Inflammatory macrophage (primary cell): Measurements from ENCODE around the gene FBXW11.

Source experiments
- DNase-seq, 2 donors: peaks; one replicate each; pipeline ENCODE4 v3.0.0-alpha.2; 2020 to 2022

FBXW11 gene

GRCh38 chr5:171863935-171864334 lies 142.5 kb downstream of the FBXW11 start:
- DNase-seq = no peak

- no peak for DNase-seq
Observed at GRCh38 chr5:171862624-171863023, 143.8 kb downstream of the FBXW11 start.

- no peak for DNase-seq
Observed at GRCh38 chr5:171861381-171861780, 145.1 kb downstream of the FBXW11 start.

- DNase-seq = no peak
Observed at GRCh38 chr5:171858303-171858702, 148.1 kb downstream of the FBXW11 start.

GRCh38 chr5:171857489-171857876 lies 149.0 kb downstream of the FBXW11 start:
- no peak for DNase-seq

GRCh38 chr5:171855798-171856763 lies 150.4 kb downstream of the FBXW11 start:
- DNase-seq = peak in 1 of 2 donors; percentile 14

GRCh38 chr5:171855265-171855664 lies 151.2 kb downstream of the FBXW11 start:
- no peak for DNase-seq

- DNase-seq = peak; percentile 67 to 69
Observed at GRCh38 chr5:171852255-171852681, 154.2 kb downstream of the FBXW11 start.

GRCh38 chr5:171851251-171851650 lies 155.2 kb downstream of the FBXW11 start:
- DNase-seq = no peak

GRCh38 chr5:171850324-171850947 lies 156.0 kb downstream of the FBXW11 start:
- no peak for DNase-seq

GRCh38 chr5:171849585-171850323 lies 156.7 kb downstream of the FBXW11 start:
- DNase-seq = no peak

GRCh38 chr5:171848911-171849520 lies 157.4 kb downstream of the FBXW11 start:
- DNase-seq = no peak

- no peak for DNase-seq
Observed at GRCh38 chr5:171848486-171848885, 158.0 kb downstream of the FBXW11 start.

GRCh38 chr5:171848006-171848405 lies 158.4 kb downstream of the FBXW11 start:
- no peak for DNase-seq

- no peak for DNase-seq
Observed at GRCh38 chr5:171847026-171847425, 159.4 kb downstream of the FBXW11 start.

GRCh38 chr5:171846323-171846722 lies 160.1 kb downstream of the FBXW11 start:
- DNase-seq = no peak

GRCh38 chr5:171845857-171846256 lies 160.6 kb downstream of the FBXW11 start:
- no peak for DNase-seq

GRCh38 chr5:171845040-171845630 lies 161.3 kb downstream of the FBXW11 start:
- no peak for DNase-seq

GRCh38 chr5:171842777-171843328 lies 163.6 kb downstream of the FBXW11 start:
- DNase-seq = no peak

GRCh38 chr5:171841984-171842776 lies 164.3 kb downstream of the FBXW11 start:
- no peak for DNase-seq
